ENCODE results near the gene CTNNA2.

Gene CTNNA2

GRCh38 chr2:80122675-80123074, 609.8 kb downstream of the CTNNA2 start:
- TF ChIP-seq ZFX (IDR thresholded peaks at IDR 0.05; ENCODE audit: borderline replicate concordance) (no peak), CTCF (IDR thresholded peaks at IDR 0.05) (no peak)
- H3K27ac ChIP-seq = no peak overlapping the region

- no peak overlapping the region for H3K27ac ChIP-seq
- TF ChIP-seq ZFX (IDR thresholded peaks at IDR 0.05; ENCODE audit: borderline replicate concordance) = no peak
- no peak for TF ChIP-seq CTCF (IDR thresholded peaks at IDR 0.05)
Observed at GRCh38 chr2:80126596-80127189, 613.8 kb downstream of the CTNNA2 start.

GRCh38 chr2:80128080-80128479, 615.2 kb downstream of the CTNNA2 start:
- no peak for TF ChIP-seq CTCF (IDR thresholded peaks at IDR 0.05)
- no peak for TF ChIP-seq ZFX (IDR thresholded peaks at IDR 0.05; ENCODE audit: borderline replicate concordance)

GRCh38 chr2:80132281-80132680, 619.4 kb downstream of the CTNNA2 start:
- TF ChIP-seq ZFX (IDR thresholded peaks at IDR 0.05; ENCODE audit: borderline replicate concordance) (no peak), CTCF (IDR thresholded peaks at IDR 0.05) (no peak)
- H3K27ac ChIP-seq = no peak overlapping the region

More at GRCh38 chr2:80128080-80128479, 615.2 kb downstream of the CTNNA2 start:
- H3K27ac ChIP-seq = no peak overlapping the region

- TF ChIP-seq ZFX (IDR thresholded peaks at IDR 0.05; ENCODE audit: borderline replicate concordance) = no peak
- no peak for TF ChIP-seq CTCF (IDR thresholded peaks at IDR 0.05)
- H3K27ac ChIP-seq = no peak overlapping the region
Observed at GRCh38 chr2:80135001-80135400, 622.1 kb downstream of the CTNNA2 start.

- no peak for TF ChIP-seq ZFX (IDR thresholded peaks at IDR 0.05; ENCODE audit: borderline replicate concordance)
- no peak for TF ChIP-seq CTCF (IDR thresholded peaks at IDR 0.05)
- no peak overlapping the region for H3K27ac ChIP-seq
Observed at GRCh38 chr2:80136338-80136737, 623.5 kb downstream of the CTNNA2 start.

GRCh38 chr2:80139001-80139400, 626.1 kb downstream of the CTNNA2 start:
- H3K27ac ChIP-seq = no peak overlapping the region
- TF ChIP-seq ZFX (IDR thresholded peaks at IDR 0.05; ENCODE audit: borderline replicate concordance) = no peak
- TF ChIP-seq CTCF (IDR thresholded peaks at IDR 0.05) = no peak

Measured in 22Rv1 (cell line).